Body of pancreas (tissue), 4 donors: ENCODE results near the gene GPR151. TPM values are rescaled to one million over a fixed set of nuclear protein-coding genes. Genes with fewer than 3 reads are reported as not detected.

Source experiments
- ATAC-seq: fragments of 150-250 bp; one replicate; pipeline ENCODE4 v1.9.1; 2016
- DNase-seq, 4 donors: peaks; one replicate each; pipeline ENCODE4 v3.0.0-alpha.2; 2019
- H3K27ac ChIP-seq, 4 donors: fragments of 200-600 bp; sonication (generic); 1 replicate in 3 of 4; 2 replicates in 1 of 4; pipeline versions ENCODE4 v1.5.1 to v1.6.1; 2016 to 2019; ENCODE audit warnings: mild to moderate bottlenecking in 1 of 4, mixed read lengths in 1 of 4, moderate library complexity in 1 of 4
- H3K27me3 ChIP-seq, 2 donors: fragments of 200-600 bp; sonication (generic); one replicate each; pipeline ENCODE4 v1.6.0; 2016; ENCODE audit warnings: mild to moderate bottlenecking in 1 of 2
- H3K36me3 ChIP-seq, 2 donors: fragments of 200-600 bp; sonication (generic); replicated peaks in 1 of 2; 2 replicates each; pipeline ENCODE4 v1.5.1; 2016; ENCODE audit warnings: low read depth in 2 of 2; ENCODE audit not compliant: insufficient read depth in 1 of 2
- H3K4me1 ChIP-seq: fragments of 200-600 bp; sonication (generic); one replicate; pipeline ENCODE4 v1.6.0; 2016
- H3K4me3 ChIP-seq, 2 donors: fragments of 200-600 bp; sonication (generic); 1 replicate in 1 of 2; 2 replicates in 1 of 2; pipeline ENCODE4 v1.5.1; 2016 to 2019
- H3K9me3 ChIP-seq, 3 donors: fragments of 200-600 bp; sonication (generic); 1 replicate in 2 of 3; 2 replicates in 1 of 3; pipeline ENCODE4 v1.5.1; 2016
- POLR2A ChIP-seq, 3 donors: fragments of 450-650 bp; IDR thresholded peaks; one replicate each; pipeline ENCODE4 v1.6.1; 2016; ENCODE audit warnings: antibody characterized with exemption in 3 of 3, mild to moderate bottlenecking in 2 of 3
- WGBS, 2 donors: methylation state at CpG; one replicate each; pipeline ENCODE4 v1.1.5; 2017; 5-methylcytosine and 5-hydroxymethylcytosine counted together
- intact Hi-C: fragments of 100-400 bp; cut with DNase I; formaldehyde crosslinking; loops from one replicate; pipeline ENCODE4 v1.15.1; 2023
- total RNA-seq, 2 donors: library from RNA; depleted of rRNA; stranded (reverse); fragments of >200 nt; gene quantifications; one replicate each; pipeline ENCODE4 v1.1.0, GENCODE V29; 2016
- TF ChIP-seq, protein P1 (sequence below), 7 experiments: fragments of 450-650 bp in 4 of 7; fragments of 200-600 bp in 3 of 7; sonication (generic) in 3 of 7; IDR thresholded peaks; one replicate each; pipeline ENCODE4 v1.5.1; 2016 to 2019; ENCODE audit warnings: antibody characterized with exemption in 7 of 7

GPR151 gene
- total RNA-seq, 2 donors from 2014 or later, result not detected

DNA sequence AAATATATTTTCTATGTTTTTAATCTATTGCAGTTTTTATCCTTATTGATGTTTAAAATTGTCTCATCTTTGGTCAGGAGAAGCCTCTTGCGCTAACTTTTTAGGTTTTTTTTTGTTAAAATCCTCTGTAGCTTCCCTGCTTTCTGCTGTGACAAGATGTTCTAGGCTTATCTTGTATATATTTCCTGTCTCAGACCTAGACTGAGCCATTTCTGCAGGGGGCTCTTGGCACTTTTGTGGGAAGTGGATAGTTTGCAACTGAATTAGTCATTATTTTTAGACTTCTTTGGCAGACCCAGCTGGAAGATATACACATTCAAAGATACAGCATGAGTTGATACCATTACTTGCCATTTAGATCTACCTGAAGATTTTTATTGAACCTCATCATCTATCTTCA, 40.1 kb downstream of the GPR151 start:
- Histone ChIP-seq H3K27ac (no peak overlapping the region), H3K36me3 (peaks cover 14 to 32% of the 10 kb centered on the region in 2 donors), H3K4me3 (no peak overlapping the region), H3K4me1 (no peaks in the 10 kb centered on the region), H3K27me3 (no peaks in the 10 kb centered on the region), H3K9me3 (no peaks in the 10 kb centered on the region)
- no peak for ATAC-seq
- WGBS, 2 donors, result 90 to 95% methylated on average over 1 of the region's 1 CpG
- TF ChIP-seq, protein P1, sequence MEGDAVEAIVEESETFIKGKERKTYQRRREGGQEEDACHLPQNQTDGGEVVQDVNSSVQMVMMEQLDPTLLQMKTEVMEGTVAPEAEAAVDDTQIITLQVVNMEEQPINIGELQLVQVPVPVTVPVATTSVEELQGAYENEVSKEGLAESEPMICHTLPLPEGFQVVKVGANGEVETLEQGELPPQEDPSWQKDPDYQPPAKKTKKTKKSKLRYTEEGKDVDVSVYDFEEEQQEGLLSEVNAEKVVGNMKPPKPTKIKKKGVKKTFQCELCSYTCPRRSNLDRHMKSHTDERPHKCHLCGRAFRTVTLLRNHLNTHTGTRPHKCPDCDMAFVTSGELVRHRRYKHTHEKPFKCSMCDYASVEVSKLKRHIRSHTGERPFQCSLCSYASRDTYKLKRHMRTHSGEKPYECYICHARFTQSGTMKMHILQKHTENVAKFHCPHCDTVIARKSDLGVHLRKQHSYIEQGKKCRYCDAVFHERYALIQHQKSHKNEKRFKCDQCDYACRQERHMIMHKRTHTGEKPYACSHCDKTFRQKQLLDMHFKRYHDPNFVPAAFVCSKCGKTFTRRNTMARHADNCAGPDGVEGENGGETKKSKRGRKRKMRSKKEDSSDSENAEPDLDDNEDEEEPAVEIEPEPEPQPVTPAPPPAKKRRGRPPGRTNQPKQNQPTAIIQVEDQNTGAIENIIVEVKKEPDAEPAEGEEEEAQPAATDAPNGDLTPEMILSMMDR (IDR thresholded peaks at IDR 0.05), result no peak
- no peak for TF ChIP-seq POLR2A (IDR thresholded peaks at IDR 0.05)
- intact Hi-C loops, result no loop called here
- no peak for DNase-seq

DNA sequence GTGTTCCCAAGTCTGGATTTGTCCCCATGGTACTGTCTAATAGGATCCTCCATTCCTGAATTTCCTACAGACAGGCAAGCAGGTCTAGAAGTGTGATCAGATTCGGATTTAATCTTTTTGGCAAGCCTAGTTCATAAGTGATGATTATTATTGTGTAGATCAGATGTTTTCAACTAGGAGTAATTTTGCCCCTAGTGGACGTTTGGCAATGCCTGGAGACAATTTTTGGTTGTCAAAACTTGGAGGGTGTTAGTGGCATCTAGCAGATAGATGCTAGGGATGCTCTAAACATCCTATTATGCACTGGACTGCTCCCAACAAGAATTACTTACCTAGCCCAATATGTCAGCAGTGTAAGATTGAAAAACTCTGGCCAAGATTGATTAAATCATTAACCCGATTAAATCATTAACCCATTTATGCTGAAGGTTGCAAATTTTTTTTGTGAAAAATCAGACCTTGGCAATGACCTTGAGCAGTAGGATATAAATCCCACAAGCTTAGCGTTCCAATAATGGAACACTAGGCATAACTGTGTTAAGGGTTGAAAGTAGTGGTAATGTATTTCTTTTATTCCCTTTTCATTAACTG, 40.7 kb downstream of the GPR151 start:
- ATAC-seq, result no peak
- WGBS, 2 donors, result 50 to 52% methylated on average over 4 of the region's 4 CpGs
- TF ChIP-seq, protein P1 (IDR thresholded peaks at IDR 0.05), result no peak
- TF ChIP-seq POLR2A (IDR thresholded peaks at IDR 0.05), result no peak
- no peaks in the 10 kb centered on the region for H3K4me1 ChIP-seq
- peaks cover 14 to 34% of the 10 kb centered on the region in 2 donors for H3K36me3 ChIP-seq
- DNase-seq, result no peak
- intact Hi-C loops, result no loop called here
- no peaks in the 10 kb centered on the region for H3K27me3 ChIP-seq
- H3K9me3 ChIP-seq, result no peaks in the 10 kb centered on the region
- H3K4me3 ChIP-seq, result no peak overlapping the region
- H3K27ac ChIP-seq, result no peak overlapping the region

DNA sequence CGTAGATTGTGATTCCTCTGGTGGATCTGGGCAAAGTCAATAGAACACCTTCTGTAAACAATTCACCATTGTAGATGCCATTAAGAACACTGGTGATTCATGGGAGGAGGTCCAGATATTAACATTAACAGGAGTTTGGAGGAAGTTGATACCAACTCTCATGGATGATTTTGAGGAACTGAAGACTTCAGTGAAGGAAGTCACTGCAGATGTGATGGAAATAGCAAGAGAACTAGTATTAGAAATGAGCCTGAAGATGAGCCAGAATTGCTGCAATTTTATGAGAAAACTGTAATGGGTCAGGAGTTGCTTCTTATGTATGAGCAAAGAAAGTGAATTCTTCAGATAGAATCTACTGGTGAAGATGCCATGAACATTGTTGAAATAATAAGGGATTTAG, 41.9 kb downstream of the GPR151 start:
- no peak for ATAC-seq
- H3K36me3 ChIP-seq, result peaks cover 14 to 34% of the 10 kb centered on the region in 2 donors

DNA sequence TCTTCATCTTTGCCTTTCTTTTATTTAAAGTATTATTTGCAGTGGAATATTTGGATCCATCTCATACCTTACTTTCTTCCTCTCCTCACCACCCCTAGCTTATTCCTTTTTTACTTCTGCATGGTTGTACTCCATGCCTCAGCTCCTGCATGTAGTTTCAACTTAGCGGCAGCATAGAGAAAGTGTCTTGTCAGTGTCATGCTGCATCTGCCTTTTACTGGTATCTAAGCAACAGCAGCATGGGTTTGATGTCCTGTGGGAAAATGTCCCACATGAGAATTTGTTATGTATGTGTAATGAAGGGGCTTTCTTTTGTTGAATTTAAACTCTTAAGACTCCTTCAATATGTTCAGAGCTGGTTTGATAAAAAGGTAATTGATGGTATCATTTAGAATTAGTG, 48.2 kb downstream of the GPR151 start:
- Histone ChIP-seq H3K36me3 (peaks cover 13 to 32% of the 10 kb centered on the region in 2 donors), H3K27me3 (no peaks in the 10 kb centered on the region), H3K27ac (no peak overlapping the region), H3K4me1 (no peaks in the 10 kb centered on the region), H3K4me3 (no peak overlapping the region), H3K9me3 (no peaks in the 10 kb centered on the region)
- DNase-seq (no peak), ATAC-seq (no peak)
- WGBS, 2 donors, result 96 to 100% methylated on average over 1 of the region's 1 CpG
- TF ChIP-seq POLR2A (IDR thresholded peaks at IDR 0.05), result no peak
- TF ChIP-seq, protein P1 (IDR thresholded peaks at IDR 0.05), result no peak
- intact Hi-C loops, result no loop called here

More for the DNA sequence above, 41.9 kb downstream of the GPR151 start:
- TF ChIP-seq, protein P1 (IDR thresholded peaks at IDR 0.05), result no peak
- TF ChIP-seq POLR2A (IDR thresholded peaks at IDR 0.05), result no peak
- no peak overlapping the region for H3K27ac ChIP-seq
- H3K9me3 ChIP-seq, result no peaks in the 10 kb centered on the region
- DNase-seq, result no peak
- intact Hi-C loops, result no loop called here
- H3K4me1 ChIP-seq, result no peaks in the 10 kb centered on the region
- H3K27me3 ChIP-seq, result no peaks in the 10 kb centered on the region
- 87 to 95% methylated on average over 1 of the region's 1 CpG for WGBS, 2 donors
- no peak overlapping the region for H3K4me3 ChIP-seq
